GM12865 (cell line): ENCODE measurements around the gene ZNF428.

Experiments used
- DNase-seq: peaks from one replicate; pipeline ENCODE4 v3.0.0; 2010; ENCODE audit warnings: low read depth
- H3K4me3 ChIP-seq: 2 replicates; pipeline ENCODE4 v1.5.1; 2011; ENCODE audit warnings: mild to moderate bottlenecking, low read depth, low read length, control low read depth
- TF ChIP-seq, protein P1 (sequence below): IDR thresholded peaks from 2 replicates; pipeline ENCODE4 v1.5.1; 2011; ENCODE audit warnings: low read length, control low read depth, low read depth, inconsistent platforms; ENCODE audit not compliant: insufficient read depth; ENCODE audit errors: missing control alignments

ZNF428 gene

DNA sequence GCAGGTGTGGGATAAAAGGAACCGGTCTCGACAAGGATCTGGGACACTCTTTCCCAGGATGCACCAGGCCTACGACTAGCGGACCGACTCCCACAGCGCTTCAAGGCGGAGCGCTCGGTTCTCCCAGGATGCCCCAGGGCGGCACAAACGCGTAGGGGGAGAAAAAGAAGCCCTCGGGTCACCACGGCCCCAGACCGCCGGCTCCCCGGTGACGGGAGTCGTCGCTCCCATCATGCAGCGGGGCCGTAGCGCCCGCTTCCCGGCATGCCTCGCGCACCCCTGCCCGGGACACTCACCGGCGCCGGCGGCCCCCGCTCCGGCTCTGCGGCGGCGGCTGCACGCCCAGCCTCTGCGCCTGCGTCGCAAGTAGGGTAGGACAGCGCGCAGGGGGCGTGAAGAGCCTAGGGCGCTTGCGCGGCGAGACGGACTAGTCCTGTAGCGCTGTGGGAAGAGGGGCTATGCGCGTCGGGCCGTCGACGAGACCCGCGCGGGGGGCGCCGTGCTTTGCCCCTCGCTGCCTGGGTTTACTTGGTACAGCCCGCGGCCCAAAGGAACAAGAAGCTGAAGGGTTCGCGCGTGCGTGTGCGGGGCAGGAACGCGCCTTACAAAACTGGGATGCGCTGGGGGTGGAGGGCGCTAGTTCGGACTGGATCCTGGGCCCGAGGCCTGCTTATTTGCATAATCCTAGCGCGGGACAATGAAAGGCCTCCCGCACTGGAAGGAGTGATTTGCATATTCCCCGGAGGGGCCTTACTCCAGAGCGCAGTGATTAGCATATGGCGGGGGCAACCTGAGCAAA lies at the start of gene ZNF428:
ZNF428 (minus strand) TSS at position 368 of the 799 bp plus-strand sequence. CDS start 5,325 bp downstream, outside the sequence.
- peak; percentile 96 for DNase-seq
- peak within 1 kb of the TSS; percentile 69 for H3K4me3 ChIP-seq
- TF ChIP-seq, protein P1, sequence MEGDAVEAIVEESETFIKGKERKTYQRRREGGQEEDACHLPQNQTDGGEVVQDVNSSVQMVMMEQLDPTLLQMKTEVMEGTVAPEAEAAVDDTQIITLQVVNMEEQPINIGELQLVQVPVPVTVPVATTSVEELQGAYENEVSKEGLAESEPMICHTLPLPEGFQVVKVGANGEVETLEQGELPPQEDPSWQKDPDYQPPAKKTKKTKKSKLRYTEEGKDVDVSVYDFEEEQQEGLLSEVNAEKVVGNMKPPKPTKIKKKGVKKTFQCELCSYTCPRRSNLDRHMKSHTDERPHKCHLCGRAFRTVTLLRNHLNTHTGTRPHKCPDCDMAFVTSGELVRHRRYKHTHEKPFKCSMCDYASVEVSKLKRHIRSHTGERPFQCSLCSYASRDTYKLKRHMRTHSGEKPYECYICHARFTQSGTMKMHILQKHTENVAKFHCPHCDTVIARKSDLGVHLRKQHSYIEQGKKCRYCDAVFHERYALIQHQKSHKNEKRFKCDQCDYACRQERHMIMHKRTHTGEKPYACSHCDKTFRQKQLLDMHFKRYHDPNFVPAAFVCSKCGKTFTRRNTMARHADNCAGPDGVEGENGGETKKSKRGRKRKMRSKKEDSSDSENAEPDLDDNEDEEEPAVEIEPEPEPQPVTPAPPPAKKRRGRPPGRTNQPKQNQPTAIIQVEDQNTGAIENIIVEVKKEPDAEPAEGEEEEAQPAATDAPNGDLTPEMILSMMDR: no peak

DNA sequence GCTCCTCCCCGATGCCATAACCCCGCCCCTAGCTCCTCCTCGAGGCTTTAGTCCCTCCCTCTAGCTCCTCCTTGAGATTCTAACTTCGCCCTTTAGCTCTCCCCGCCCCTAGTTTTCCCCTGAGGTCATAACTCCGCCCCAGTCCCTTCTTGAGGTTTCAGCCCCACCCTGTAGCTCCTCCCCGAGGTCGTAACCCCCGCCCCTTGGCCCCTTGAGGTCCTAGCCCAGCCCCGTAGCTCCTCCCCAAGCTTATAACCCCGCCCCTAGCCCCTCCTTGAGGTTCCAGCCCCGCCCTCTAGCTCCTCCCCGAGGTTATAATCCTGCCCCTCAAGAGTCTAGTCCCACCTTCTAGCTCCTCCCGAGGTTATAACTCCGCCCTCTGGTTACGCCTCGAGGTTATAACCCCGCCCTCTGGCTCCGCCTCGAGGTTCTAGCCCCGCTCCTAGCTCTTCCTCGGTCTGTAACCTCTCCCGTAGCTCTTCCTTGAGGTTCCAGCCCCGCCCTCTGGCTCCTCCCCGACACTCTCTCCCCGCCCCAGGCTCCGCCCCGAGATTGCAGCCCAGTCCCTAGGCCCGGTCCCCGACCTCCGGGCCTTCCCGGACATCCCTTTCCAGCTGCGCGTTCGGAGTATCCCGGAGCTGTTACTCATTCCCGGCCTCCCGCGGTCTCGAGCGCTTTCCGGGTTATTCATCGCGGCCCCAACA lies 49.1 kb upstream of the ZNF428 start:
- DNase-seq: peak; percentile 98
- TF ChIP-seq, protein P1: no peak
- peak overlapping the region; percentile 48 for H3K4me3 ChIP-seq

GRCh38 chr19:43667876-43668405 lies 48.5 kb upstream of the ZNF428 start:
- H3K4me3 ChIP-seq: peak overlapping the region; percentile 64
- TF ChIP-seq, protein P1: no peak
- no peak for DNase-seq

GRCh38 chr19:43667126-43667875 lies 47.9 kb upstream of the ZNF428 start:
- no peak for DNase-seq
- TF ChIP-seq, protein P1: no peak
- peak overlapping the region; percentile 64 for H3K4me3 ChIP-seq

GRCh38 chr19:43664018-43664417 lies 44.6 kb upstream of the ZNF428 start:
- TF ChIP-seq, protein P1: no peak
- peak; percentile 46 for DNase-seq
- H3K4me3 ChIP-seq: no peak overlapping the region

- TF ChIP-seq, protein P1: no peak
- DNase-seq: no peak
- H3K4me3 ChIP-seq: no peak overlapping the region
These were observed 43.1 kb upstream of the ZNF428 start for GRCh38 chr19:43662487-43662886.
